B cell (primary cell): ENCODE results near the gene CHST1. TPM values are rescaled to one million over a fixed set of nuclear protein-coding genes. Genes with fewer than 3 reads are reported as not detected.

Experiments used
- ATAC-seq: fragments of 200-7000 bp; cut with Tn5 transposase; one replicate; pipeline ENCODE4 v1.10.0; 2021; ENCODE audit warnings: low read depth, mild to moderate bottlenecking, moderate number of reproducible peaks, moderate library complexity
- CTCF ChIA-PET: fragments of 350-600 bp; sonication (Branson Sonifier 250); formaldehyde crosslinking; loops from one replicate; lab custom pipeline; 2021; ENCODE audit warnings: antibody characterized with exemption, inconsistent platforms; lab: Charles Lee
- POLR2A ChIA-PET: fragments of 350-600 bp; sonication (Branson Sonifier 250); formaldehyde crosslinking; loops from one replicate; lab custom pipeline; 2021; ENCODE audit warnings: antibody characterized with exemption; lab: Charles Lee
- DNase-seq: peaks from one replicate; pipeline ENCODE4 v3.0.0; 2013
- H2AFZ ChIP-seq: 2 replicates; pipeline ENCODE4 v1.6.1; 2012; ENCODE audit warnings: mild to moderate bottlenecking, low read depth, low read length; ENCODE audit not compliant: insufficient read depth, poor library complexity, severe bottlenecking
- H3K27ac ChIP-seq, 2 donors: 1 replicate in 1 of 2; 2 replicates in 1 of 2; pipeline ENCODE4 v1.5.1; 2012 to 2013; ENCODE audit warnings: low read length in 2 of 2, mild to moderate bottlenecking in 2 of 2, moderate library complexity in 1 of 2
- H3K27me3 ChIP-seq, 4 experiments: fragments of 200-600 bp in 1 of 4; sonication (generic) in 1 of 4; replicated peaks in 1 of 4; 1 replicate in 2 of 4; 2 replicates in 2 of 4; pipeline versions ENCODE4 v1.6.1 to v1.7.0; 2013 to 2016; ENCODE audit warnings: low read length in 3 of 4, mild to moderate bottlenecking in 2 of 4, mixed read lengths in 1 of 4, moderate library complexity in 1 of 4; ENCODE audit not compliant: insufficient read depth in 4 of 4, control insufficient read depth in 3 of 4; ENCODE audit errors: control extremely low read depth in 1 of 4
- H3K36me3 ChIP-seq, 2 experiments: replicated peaks in 1 of 2; 1 replicate in 1 of 2; 2 replicates in 1 of 2; pipeline versions ENCODE4 v1.6.1 to v1.7.1; 2013; ENCODE audit warnings: low read length in 1 of 2; ENCODE audit not compliant: insufficient read depth in 2 of 2, control insufficient read depth in 1 of 2; ENCODE audit errors: control extremely low read depth in 1 of 2, extremely low read depth in 1 of 2
- H3K4me1 ChIP-seq, 2 donors: fragments of 200-600 bp in 1 of 2; sonication (generic) in 1 of 2; 1 replicate in 1 of 2; 2 replicates in 1 of 2; pipeline versions ENCODE4 v1.5.1 to v1.6.1; 2013 to 2017; ENCODE audit warnings: low read length in 2 of 2; ENCODE audit not compliant: control insufficient read depth in 2 of 2, insufficient read depth in 2 of 2
- H3K4me2 ChIP-seq: replicated peaks from 2 replicates; pipeline ENCODE3; 2012; ENCODE audit warnings: mild to moderate bottlenecking, low read depth, low read length; ENCODE audit not compliant: poor library complexity, severe bottlenecking
- H3K4me3 ChIP-seq, 5 experiments: fragments of 200-600 bp in 1 of 5; sonication (generic) in 1 of 5; 1 replicate in 3 of 5; 2 replicates in 2 of 5; pipeline versions ENCODE4 v1.5.1 to v1.7.0; 2011 to 2016; ENCODE audit warnings: low read length in 4 of 5, mild to moderate bottlenecking in 4 of 5, low read depth in 2 of 5, control low read depth in 1 of 5, moderate library complexity in 1 of 5; ENCODE audit not compliant: insufficient read depth in 1 of 5; ENCODE audit errors: control extremely low read depth in 1 of 5, extremely low read depth in 1 of 5
- H3K79me2 ChIP-seq: fragments of 200-600 bp; sonication (generic); one replicate; pipeline ENCODE4 v1.6.0; 2016; ENCODE audit warnings: low read length; ENCODE audit not compliant: control insufficient read depth, insufficient read depth
- H3K9ac ChIP-seq: fragments of 200-600 bp; sonication (generic); 2 replicates; pipeline ENCODE4 v1.6.1; 2017; ENCODE audit warnings: mild to moderate bottlenecking, low read length, moderate library complexity
- H3K9me3 ChIP-seq, 3 donors: one replicate each; pipeline versions ENCODE4 v1.6.1 to v1.7.1; 2013; ENCODE audit warnings: low read length in 2 of 3; ENCODE audit not compliant: control insufficient read depth in 2 of 3, insufficient read depth in 1 of 3; ENCODE audit errors: control extremely low read depth in 1 of 3
- H4K20me1 ChIP-seq: 2 replicates; pipeline ENCODE4 v1.6.0; 2012; ENCODE audit warnings: mild to moderate bottlenecking, low read length; ENCODE audit not compliant: insufficient read depth, control insufficient read depth, poor library complexity, severe bottlenecking
- H3K27ac Mint-ChIP-seq: one replicate; pipeline ENCODE4 v1.8.0; 2021; ENCODE audit warnings: mixed read lengths
- H3K27me3 Mint-ChIP-seq: one replicate; pipeline ENCODE4 v1.8.0; 2021; ENCODE audit warnings: mixed read lengths
- H3K4me1 Mint-ChIP-seq: one replicate; pipeline ENCODE4 v1.8.0; 2021; ENCODE audit warnings: mixed read lengths
- H3K4me3 Mint-ChIP-seq: one replicate; pipeline ENCODE4 v1.8.0; 2021; ENCODE audit warnings: mixed read lengths
- H3K9me3 Mint-ChIP-seq: one replicate; pipeline ENCODE4 v1.8.0; 2022; ENCODE audit warnings: mixed read lengths; ENCODE audit not compliant: insufficient read depth
- CTCF ChIP-seq: fragments of 200-600 bp; IDR thresholded peaks from one replicate; pipeline ENCODE4 v1.8.0; 2022; ENCODE audit warnings: antibody characterized with exemption, mild to moderate bottlenecking
- EZH2 ChIP-seq: IDR thresholded peaks from 2 replicates; pipeline ENCODE4 v1.6.1; 2012; ENCODE audit warnings: borderline replicate concordance, low read depth, mild to moderate bottlenecking, moderate library complexity, low read length; ENCODE audit not compliant: insufficient read depth, poor library complexity, severe bottlenecking
- WGBS: methylation state at CpG from one replicate; pipeline ENCODE4 v1.1.5; 2013; ENCODE audit warnings: missing lambda C conversion rate; ENCODE audit not compliant: insufficient coverage; 5-methylcytosine and 5-hydroxymethylcytosine counted together
- intact Hi-C: fragments of 100-400 bp; cut with micrococcal nuclease; formaldehyde crosslinking; loops from one replicate; pipeline ENCODE4 v1.10.0; 2022
- polyA plus RNA-seq: library from polyadenylated mRNA; depleted of rRNA; stranded (reverse); fragments of >200 nt; gene quantifications from 2 replicates; pipeline ENCODE4 v1.2.3, GENCODE V29; 2012
- total RNA-seq, 2 donors: library from RNA; stranded (reverse); fragments of 120-200 nt in 1 of 2; gene quantifications; 1 replicate in 1 of 2; 2 replicates in 1 of 2; pipeline versions ENCODE4 v1.2.3 to v1.2.4, GENCODE V29; 2013 to 2022

CHST1 gene
- total and polyA plus RNA-seq, 2 donors (not counting 1 experiment from before 2014, with no cell fraction given): not detected

GRCh38 chr11:45644981-45645889, 20.2 kb downstream of the CHST1 start:
- no peaks in the 10 kb centered on the region for H3K36me3 ChIP-seq
- Mint-ChIP-seq H3K27me3 (peaks cover 28% of the 10 kb centered on the region), H3K9me3 (no peaks in the 10 kb centered on the region), H3K4me1 (no peaks in the 10 kb centered on the region), H3K27ac (no peak overlapping the region), H3K4me3 (no peak overlapping the region)
- no peak overlapping the region for H3K4me3 ChIP-seq
- intact Hi-C loops: no loop called here
- no peak overlapping the region for H3K9ac ChIP-seq
- H3K27ac ChIP-seq: no peak overlapping the region
- H3K9me3 ChIP-seq: peaks cover 0 to 12% (median 0%) of the 10 kb centered on the region in 3 donors
- H2AFZ ChIP-seq: no peak overlapping the region
- POLR2A ChIA-PET: no interaction called here
- DNase-seq (no peak), ATAC-seq (no peak)
- H3K79me2 ChIP-seq: no peaks in the 10 kb centered on the region
- H3K27me3 ChIP-seq: peaks cover 0 to 17% (median 2%) of the 10 kb centered on the region in 4 experiments
- no peaks in the 10 kb centered on the region for H3K4me1 ChIP-seq
- no peaks in the 10 kb centered on the region for H4K20me1 ChIP-seq
- TF ChIP-seq CTCF: no peak
- H3K4me2 ChIP-seq: no peak overlapping the region
- CTCF ChIA-PET: interaction anchor here (1.0 kb wide), 1 partner anchor 10 kb away, joined by 5 read pairs; no protein-coding TSS in a partner anchor
- 88% methylated on average over 9 of the region's 10 CpGs for WGBS

DNA sequence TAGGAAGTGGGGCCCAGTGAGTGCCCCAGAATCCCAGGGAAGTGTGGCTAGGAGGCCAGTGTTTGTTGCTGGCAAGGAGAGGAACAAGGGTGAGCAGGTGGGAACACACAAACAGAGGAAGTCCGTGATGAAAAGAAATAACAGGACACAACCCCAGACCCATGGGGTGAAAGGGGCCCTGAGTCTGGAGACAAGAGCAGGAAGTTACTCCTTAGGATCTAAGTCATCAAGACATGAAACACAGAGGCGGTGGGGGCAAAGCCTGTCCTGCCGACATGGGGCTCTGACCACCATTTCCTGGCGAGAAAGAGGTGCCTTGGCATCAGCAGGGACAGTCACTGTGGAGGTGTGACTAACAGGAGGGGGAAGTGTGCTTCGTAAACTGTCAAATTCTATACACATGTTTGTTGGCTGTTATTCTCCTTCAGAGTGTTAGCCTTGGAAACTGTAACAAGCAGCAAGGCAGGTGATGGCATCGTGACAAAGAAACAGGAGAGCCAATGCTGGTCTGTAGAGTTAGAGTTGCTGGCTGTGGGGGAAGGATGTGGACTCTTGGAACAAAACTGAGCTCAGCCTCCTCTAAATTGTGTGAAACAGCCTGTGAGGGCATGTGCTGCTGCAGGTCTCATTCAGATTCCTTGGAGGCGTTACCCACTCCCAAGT, 21.7 kb downstream of the CHST1 start:
- H4K20me1 ChIP-seq: no peaks in the 10 kb centered on the region
- intact Hi-C loops: no loop called here
- no peak overlapping the region for H3K27ac Mint-ChIP-seq
- H2AFZ ChIP-seq: no peak overlapping the region
- 36% methylated on average over 6 of the region's 7 CpGs for WGBS
- ATAC-seq (no peak), DNase-seq (no peak)
- H3K4me1 Mint-ChIP-seq: no peaks in the 10 kb centered on the region
- TF ChIP-seq CTCF (no peak), EZH2 (no peak)
- H3K9ac ChIP-seq: no peak overlapping the region
- CTCF ChIA-PET: no interaction called here
- H3K27me3 Mint-ChIP-seq: peaks cover 37% of the 10 kb centered on the region
- H3K9me3 ChIP-seq: peaks cover 0 to 6% (median 2%) of the 10 kb centered on the region in 3 donors
- peaks cover 2% of the 10 kb centered on the region for H3K9me3 Mint-ChIP-seq
- no peak overlapping the region for H3K4me3 ChIP-seq
- no peaks in the 10 kb centered on the region for H3K4me1 ChIP-seq
- no peak overlapping the region for H3K27ac ChIP-seq
- H3K79me2 ChIP-seq: no peaks in the 10 kb centered on the region
- H3K27me3 ChIP-seq: peaks cover 0 to 17% (median 2%) of the 10 kb centered on the region in 4 experiments
- POLR2A ChIA-PET: no interaction called here
- H3K4me3 Mint-ChIP-seq: no peak overlapping the region
- no peak overlapping the region for H3K4me2 ChIP-seq
- no peaks in the 10 kb centered on the region for H3K36me3 ChIP-seq
